NCI-H2081 (cell line): ENCODE measurements around the gene OR1E2.
"Not testable (repeated sequence)": the region's sequence is repeated elsewhere in the genome, so short reads cannot be mapped to it uniquely, and the experiment has no call there.

ENCODE experiments used
- DNase-seq, 2 experiments: peaks; one replicate each; lab custom pipeline; 2025; lab: John Stamatoyannopoulos, UW

OR1E2 gene, protein sequence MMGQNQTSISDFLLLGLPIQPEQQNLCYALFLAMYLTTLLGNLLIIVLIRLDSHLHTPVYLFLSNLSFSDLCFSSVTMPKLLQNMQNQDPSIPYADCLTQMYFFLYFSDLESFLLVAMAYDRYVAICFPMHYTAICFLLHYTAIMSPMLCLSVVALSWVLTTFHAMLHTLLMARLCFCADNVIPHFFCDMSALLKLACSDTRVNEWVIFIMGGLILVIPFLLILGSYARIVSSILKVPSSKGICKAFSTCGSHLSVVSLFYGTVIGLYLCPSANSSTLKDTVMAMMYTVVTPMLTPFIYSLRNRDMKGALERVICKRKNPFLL

DNA sequence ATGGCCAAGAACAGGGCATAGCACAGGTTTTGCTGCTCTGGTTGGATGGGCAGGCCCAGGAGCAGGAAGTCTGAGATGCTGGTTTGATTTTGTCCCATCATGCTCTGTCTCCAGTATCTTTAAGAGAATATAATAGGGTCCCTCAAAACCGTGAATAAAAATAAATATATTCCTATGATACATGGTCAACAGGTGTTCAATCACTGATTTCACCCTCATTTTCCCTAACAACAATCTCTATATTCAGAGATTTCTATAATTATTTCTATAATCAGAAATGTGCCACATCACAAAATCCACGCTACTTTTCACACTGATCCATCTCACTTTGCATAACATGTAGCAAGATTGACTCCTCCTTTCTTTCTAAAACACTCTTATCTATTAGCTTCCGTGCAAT is at the start of gene OR1E2:
Gene OR1E2 (minus strand): TSS at position 101 of the 400 bp plus-strand sequence. CDS start 0 bp downstream, at position 101.
- DNase-seq = no peak

DNA sequence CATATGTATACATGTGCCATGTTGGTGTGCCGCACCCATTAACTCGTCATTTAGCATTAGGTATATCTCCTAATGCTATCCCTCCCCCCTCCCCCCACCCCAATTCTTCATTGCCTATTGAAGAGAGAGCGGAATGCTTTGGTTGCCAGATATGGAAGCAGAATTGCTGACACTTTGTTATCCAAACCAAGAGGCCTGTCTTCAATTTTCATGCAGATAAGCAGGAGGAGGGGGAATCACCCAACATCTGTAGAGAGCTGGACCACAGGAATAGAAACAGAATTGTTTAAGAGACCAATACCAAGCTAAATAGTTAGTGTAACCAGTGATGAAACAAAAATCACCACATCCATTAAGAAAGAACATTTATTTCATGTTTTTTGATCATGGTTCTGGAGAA is 49.2 kb upstream of the OR1E2 start:
- no peak for DNase-seq

DNA sequence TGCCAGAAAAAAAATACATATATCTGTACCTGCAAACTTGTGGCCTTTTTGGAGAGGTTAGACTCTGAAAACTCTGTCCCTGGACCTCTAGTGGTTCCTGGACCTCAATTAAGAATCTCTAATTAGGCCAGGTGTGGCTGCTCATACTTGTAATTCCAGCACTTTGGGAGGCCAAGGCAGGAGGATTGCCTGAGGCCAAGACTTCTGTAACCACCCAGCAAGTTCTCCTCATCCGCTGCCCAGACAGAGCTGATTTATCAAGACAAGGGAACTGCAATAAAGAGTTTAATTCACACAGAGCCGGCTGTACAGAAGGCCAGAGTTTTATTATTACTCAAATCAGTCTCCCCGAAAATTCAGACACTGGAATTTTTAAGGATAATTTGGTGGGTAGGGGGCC is 46.3 kb upstream of the OR1E2 start:
- DNase-seq = no peak

DNA sequence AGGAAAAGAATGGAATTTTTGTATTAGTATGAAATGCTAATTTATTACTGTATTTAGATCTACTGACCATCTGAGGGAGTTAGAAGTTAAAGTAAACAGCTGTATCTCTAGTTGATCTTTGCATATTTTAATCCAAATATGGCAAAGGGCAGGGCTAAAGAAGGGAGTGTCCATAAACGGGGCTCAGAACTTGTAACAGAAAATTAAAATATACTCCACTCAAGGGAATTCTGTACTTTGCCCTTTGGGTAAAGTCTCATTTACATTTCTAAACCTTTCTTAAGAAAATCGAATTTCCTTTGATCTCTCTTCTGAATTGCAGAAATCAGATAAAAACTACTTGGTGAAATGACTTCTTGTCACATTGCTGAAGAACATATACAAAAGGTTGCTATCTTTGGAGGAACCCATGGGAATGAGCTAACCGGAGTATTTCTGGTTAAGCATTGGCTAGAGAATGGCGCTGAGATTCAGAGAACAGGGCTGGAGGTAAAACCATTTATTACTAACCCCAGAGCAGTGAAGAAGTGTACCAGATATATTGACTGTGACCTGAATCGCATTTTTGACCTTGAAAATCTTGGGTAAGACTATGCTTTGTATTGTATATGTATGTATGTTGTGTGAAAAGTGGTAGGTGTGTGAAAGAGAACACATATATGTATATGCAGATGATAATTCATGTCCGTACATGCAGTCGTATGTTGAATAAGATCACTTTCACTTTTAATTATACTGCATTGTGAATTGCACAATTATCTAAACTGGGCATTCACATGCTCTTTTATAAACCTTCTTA is 42.4 kb upstream of the OR1E2 start, which contains the start of gene ASPA:
Gene ASPA (plus strand): TSS at position 186 of the 799 bp plus-strand sequence. CDS start 163 bp downstream, at position 349.
- DNase-seq = no peak

DNA sequence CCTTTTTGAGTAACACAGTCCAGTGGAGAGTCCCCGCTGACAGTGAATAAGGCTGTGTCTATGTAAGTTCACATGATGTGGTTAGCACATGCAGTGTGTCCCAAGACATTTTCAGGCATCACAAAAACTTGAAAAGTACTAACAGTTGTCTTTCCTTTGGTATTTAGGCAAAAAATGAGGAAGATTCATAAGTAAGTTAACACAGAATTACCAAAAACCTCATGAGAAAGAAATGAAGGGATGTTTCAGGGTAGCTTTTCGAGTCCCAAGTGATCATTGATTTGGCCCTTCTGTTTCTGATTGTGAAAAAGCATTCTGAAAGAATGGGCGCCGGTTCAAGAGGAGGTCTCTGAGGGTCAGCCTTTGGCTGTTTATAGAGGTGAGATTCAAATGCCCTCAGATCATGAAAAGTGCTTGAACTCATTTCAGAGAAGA is 41.6 kb upstream of the OR1E2 start:
- no peak for DNase-seq

DNA sequence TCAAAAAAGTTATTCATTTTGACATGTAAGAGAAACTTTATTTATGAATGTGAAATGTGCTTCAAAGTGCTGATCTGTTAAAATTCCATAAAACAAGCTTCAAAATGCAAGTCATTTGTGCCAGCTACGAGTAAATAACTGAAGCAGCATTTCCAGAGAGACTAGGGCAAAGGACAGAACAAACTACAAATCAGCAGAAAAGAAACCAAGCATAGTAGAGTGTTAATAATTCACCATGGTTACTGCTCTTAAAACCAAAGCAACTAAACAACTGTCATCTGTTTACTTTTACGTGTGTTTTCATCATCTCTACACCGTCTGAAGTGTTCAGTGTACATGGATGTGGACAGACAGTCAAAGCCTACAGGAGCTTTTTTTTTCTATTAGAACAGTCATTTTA is 40.6 kb upstream of the OR1E2 start:
- no peak for DNase-seq

DNA sequence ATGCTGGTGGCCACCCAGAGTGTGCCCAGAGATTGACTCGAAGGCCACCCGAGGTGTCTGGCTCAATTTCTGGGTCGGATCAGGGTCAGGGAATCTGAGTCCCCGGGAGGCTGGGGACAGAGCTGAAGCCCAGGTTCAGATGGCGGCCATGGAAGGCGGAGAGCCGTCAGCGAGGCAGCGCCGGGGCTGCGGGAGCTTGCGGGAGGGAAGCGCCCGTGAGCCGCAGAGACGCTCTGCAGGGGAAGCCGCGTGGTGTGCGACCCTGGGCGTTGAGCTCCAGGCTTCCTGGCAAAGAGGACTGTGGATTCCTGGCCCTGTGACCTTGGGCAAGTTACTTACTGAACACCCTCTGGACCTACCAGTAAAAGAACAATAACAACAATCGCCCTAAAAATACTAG is 38.5 kb upstream of the OR1E2 start:
- DNase-seq = no peak

DNA sequence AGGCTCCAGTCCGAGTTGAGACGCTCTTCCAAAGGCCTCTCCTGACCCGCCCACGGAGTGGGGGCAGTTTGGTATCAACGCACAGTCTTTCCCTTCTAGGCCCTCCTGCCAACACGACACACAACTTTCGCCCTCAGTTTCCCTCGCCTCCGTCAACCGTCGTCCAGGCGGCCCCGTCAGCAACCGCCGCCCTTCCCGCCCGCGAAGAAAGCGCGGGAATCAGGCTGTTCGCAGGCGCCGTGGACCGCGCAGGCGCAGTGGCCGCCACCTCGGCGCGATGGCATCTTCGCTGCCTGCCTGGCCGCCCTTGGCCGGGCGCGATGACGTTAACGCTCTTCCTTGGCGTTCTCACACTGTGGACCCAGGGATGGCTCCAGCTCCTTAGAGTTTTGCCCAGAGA is 38.0 kb upstream of the OR1E2 start, which contains the start of gene SPATA22:
Gene SPATA22 (minus strand): TSS at position 221 of the 400 bp plus-strand sequence. CDS start 2,494 bp downstream, outside the sequence.
- DNase-seq = no peak

DNA sequence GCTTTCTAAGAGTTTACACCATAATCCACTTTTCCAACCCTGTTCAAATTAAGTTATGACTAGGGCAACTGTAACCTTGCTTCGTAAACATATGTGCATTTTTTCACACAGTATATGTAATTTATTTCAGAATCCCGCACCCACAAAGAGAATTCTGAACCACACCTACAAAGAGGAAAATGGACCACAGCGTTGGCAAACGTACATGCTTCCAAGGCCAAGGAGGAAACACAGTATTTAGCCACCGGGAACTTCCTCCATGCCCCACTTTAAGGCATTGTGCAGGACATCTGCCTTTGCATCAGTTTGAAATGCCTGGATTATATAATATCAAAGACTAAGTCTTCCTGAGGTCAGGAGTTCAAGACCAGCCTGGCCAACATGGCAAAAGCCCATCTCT is 35.9 kb upstream of the OR1E2 start:
- no peak for DNase-seq

DNA sequence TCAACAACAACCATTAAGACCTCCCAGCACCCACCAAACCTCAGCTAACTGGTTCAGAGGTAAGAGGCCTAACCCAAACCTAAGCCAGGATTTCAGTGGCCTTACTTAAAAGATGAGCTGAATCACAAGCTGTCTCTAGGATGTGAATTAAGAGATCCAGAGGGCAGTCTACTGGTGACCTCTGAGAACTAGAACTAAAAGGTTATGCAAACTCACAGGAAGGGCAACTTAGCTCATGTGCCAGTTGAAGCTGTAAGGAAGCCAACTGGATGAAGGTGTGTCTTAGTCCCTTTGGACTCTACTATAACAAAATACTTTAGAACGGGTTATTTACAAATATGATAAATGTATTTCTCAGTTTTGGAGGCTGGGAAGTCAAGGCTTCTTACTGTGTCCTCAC is 32.7 kb upstream of the OR1E2 start:
- DNase-seq = not testable (repeated sequence)

DNA sequence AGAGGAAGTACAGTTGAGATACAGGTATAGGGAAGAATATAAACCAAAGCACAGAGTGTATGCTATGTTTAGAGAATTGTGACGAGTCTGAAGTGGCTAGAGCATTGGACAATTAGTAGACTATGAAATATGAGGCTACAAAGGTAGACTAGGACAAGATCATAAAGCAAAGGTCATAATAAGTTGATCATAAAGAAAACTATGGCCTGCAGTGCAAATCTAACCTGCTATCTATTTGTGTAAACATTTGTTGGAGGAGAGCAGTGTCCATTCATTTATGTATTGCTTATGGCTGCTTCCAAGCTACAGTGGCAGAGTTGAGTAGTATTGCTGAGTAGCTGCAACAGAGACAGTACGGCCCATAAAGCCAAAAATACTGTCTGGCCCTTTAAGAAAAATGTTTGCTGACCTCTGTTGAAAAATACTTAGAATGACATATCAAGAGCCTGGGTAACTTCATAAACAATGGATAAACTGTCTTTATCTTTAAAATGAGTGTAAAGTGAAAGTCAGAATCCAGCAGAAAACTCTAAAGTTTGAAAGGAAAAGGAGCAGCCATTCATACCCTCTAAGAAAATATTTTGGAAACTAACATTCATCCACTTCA is 14.5 kb upstream of the OR1E2 start:
- no peak for DNase-seq

DNA sequence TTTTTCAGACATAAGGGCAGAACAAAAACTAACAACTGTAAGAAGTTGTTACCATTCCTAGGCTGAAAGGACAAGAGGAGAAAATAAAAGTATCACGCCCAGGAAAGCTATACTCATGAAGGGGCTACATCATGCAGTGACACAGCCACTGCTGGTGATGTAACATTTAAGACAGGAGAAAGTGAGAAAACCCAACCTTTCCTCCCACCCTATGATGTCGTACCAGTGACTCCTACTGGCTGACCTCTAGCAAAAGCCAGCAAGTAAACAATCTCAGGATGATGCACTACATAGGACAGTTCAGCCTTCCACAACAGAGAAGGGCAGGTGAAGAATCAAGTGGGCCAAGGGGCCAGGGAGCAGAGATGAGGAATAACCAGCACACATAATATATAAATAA is 14.0 kb upstream of the OR1E2 start:
- DNase-seq = no peak

DNA sequence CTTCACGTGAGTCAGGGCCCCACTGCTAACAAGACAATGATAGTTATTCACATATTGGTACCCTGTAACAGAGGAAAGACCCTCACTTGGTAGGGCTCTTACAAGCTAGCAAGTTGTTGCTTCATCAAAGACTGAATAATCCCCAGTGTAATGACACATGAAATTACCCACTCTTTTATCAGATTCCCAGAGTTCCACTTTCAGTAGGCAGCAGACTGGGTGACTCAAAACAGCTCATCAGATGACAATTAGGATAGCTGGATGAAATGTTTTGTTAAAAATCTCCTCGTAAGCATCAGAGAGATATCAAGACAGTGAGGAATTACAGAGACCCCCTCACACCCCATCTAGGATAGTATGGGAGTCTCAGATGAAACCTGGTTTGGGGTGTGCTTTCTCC is 6.8 kb upstream of the OR1E2 start:
- no peak for DNase-seq

DNA sequence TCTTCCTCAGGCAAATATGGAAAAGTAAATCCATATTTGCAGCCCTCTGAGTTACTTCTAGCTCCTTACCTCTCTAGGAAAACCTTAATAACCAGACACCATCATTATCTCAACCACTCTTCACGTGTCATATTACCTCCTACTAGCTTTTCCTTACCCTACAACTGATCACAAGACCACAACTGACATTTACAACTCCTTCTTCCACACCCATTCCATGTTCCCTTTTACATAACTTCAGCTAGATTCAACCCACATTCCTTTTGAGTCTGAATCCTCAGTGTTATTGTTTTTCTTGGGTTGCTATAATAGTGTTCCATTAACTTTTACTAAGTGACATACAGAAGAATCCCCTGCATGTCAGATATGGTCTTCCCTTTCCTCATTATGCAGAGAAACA is 4.7 kb upstream of the OR1E2 start:
- DNase-seq = no peak

DNA sequence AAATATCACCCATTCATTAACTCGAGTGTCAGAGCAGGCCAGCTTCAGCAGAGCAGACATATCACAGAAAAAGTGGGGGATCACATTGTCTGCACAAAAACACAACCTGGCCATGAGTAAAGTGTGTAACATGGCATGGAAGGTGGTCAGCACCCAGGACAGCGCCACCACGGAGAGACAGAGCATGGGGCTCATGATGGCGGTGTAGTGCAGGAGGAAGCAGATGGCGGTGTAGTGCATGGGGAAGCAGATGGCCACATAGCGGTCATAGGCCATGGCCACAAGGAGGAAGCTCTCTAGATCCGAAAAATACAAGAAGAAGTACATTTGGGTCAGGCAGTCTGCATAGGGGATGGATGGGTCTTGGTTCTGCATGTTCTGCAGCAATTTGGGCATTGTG is 426 bp downstream of the OR1E2 start:
- DNase-seq = not testable (repeated sequence)

DNA sequence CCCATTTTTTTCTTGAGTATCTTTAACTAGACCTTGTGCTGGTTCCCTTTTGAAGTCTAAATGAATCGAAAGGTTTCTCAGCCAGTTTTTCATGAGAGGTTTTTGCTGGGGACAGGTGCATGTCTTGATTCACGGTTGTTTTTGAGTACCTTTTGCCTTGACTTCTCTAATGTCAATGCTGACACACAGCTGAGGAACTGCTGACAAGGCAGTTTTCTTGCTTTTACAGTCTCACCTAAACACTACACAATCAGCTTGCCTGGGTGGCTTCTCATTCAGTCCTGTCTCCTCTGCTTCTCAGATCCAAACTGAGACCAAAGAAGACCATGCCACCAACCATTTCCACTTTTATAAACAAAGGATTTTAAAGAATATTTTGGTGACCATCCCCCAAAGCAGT is 15.4 kb downstream of the OR1E2 start:
- DNase-seq = no peak

DNA sequence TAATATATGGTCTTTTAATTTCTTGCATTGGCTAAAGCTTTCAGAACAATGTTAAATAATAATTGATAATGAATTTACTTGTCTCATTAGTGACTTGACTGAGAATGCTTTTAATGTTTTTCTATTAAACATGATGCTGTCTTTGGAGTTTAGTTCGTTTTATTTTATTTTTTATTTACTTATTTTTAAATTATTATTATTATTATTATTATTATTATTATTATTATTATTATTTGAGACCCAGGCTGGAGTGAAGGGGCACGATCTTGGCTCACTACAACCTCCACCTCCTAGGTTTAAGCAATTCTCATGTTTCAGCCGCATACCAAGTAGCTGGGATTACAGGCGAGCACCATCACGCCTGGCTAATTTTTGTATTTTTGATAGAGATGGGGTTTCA is 18.0 kb downstream of the OR1E2 start:
- DNase-seq = no peak

DNA sequence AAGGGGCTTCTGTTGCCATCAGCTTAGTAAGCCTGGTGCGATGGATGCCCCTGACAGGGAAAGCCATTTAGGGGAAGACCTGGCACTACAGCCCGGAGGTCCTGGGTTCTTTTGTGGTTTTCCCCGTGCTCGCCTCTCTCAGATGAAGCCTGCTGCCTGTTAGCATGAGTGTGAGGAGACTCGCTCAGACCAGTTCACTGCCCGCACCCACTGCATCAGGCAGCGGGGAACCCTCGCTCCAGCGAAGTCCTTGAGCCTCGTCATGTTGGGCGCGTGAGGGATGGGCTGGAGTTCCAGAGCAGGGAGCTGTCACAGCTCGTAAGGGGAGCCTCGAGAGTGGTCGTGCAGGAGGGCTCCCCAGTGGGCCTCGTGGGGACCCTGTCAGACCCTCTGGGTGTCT is 21.4 kb downstream of the OR1E2 start:
- DNase-seq = not testable (repeated sequence)

DNA sequence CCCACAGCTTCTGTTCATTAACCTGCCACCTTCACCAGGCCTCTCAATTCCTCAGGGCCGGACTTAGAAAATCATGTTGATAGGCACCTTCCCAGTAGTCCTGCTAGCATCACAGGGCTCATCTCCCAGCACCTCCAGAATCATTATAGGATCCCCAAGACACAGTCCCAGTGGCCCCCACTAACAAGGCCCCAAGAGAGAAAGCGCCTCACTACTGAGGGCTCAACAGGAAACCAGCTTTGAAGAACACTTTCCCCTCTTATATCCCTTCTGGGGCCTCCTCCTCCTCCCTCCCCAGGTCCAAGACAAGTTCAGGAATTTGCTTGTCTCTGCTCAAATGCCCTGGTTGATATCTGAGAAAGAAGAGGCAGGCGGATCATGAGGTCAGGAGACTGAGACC is 22.6 kb downstream of the OR1E2 start, which contains the start of gene OR3A3:
Gene OR3A3 (plus strand): TSS at position 301 of the 400 bp plus-strand sequence.
- DNase-seq = no peak

DNA sequence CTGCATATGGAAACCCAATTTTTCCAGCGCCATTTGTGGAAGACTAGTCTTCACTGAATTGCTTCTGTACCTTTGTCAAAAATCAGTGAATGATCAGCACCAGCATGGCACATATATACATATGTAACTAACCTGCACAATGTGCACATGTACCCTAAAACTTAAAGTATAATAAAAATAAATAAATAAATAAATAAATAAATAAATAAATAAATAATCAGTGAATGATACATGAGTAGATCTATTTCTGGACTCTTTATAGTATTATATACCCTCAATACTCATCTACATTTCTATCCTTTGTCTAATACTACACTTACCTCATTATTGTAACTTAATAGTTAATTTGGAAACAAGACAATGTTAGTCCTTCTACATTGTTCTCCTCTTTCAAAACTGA is 29.8 kb downstream of the OR1E2 start:
- DNase-seq = not testable (repeated sequence)

DNA sequence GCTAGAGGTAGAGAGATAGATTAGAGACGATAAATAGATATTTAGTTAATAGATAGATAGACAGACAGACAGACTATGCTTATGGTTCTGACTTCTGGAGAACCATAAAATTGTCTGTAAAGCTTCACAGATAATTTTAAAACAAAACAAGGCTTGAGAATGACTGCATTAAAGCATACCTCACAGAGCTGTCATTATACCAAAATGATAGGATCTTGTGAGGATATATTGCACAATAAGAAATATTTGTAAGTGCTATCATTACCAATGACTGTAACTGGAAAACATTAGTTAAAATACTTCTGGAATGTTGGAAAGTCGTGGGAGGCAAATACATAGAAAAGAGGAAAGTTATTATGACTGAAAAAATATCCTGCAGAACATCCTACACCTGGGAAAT is 31.9 kb downstream of the OR1E2 start:
- DNase-seq = no peak

DNA sequence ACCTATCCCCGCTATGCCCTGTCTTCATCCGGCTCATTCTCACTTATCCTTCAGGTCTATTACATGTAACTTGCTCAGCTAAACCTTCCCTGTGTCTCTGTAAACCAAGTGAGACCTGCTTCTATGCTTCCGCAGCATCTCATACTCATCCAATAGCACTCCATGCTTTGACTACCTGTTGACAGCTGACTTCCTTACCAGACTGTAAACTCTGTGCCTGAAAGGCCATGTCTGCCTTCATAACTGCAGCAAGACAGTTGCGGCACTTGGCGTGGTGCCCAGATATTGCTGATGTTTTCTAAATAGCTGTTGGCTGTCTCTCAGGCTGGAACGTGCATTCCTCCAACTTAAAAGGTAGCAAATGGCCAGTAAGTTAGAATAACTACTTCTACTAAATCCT is 33.6 kb downstream of the OR1E2 start:
- DNase-seq = no peak

DNA sequence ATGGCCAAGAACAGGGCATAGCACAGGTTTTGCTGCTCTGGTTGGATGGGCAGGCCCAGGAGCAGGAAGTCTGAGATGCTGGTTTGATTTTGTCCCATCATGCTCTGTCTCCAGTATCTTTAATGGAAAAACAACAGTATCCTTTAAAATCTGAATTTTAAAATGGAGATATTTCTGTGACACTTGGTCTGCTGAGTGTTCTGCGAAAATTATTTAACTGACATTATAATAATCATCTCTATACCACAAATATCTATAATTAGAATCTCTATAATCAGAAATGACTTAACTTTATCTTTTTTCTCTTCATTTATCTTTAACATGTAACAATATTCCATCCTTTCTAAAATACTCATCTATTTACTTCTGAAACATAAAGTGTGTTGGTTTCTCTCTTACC is 35.3 kb downstream of the OR1E2 start, which contains the start of gene OR1E1:
Gene OR1E1 (minus strand): TSS at position 101 of the 400 bp plus-strand sequence. CDS start 0 bp downstream, at position 101.
- DNase-seq = no peak
